ENCODE results near the gene AKAP7.

Gene AKAP7

DNA sequence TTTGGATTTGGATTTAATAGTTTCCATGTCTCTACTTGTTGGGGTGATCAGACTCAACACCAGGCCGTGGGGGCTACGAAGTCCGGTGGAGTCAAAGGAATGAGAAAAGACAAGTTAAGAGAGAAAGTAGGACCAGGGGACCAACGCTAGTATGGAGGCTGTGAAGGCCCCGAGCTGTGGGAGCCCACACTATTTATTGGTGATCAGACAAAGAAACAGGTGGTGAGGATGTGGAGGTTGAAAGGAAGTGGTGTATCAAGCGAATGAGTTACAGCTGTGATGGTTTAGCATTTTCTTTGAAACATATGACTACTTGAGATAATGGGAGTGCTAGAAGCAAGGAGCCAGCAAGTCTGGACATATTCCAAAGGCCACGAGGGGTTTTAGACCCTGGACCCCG is 62.4 kb downstream of the AKAP7 start:
- TF ChIP-seq, protein P1, sequence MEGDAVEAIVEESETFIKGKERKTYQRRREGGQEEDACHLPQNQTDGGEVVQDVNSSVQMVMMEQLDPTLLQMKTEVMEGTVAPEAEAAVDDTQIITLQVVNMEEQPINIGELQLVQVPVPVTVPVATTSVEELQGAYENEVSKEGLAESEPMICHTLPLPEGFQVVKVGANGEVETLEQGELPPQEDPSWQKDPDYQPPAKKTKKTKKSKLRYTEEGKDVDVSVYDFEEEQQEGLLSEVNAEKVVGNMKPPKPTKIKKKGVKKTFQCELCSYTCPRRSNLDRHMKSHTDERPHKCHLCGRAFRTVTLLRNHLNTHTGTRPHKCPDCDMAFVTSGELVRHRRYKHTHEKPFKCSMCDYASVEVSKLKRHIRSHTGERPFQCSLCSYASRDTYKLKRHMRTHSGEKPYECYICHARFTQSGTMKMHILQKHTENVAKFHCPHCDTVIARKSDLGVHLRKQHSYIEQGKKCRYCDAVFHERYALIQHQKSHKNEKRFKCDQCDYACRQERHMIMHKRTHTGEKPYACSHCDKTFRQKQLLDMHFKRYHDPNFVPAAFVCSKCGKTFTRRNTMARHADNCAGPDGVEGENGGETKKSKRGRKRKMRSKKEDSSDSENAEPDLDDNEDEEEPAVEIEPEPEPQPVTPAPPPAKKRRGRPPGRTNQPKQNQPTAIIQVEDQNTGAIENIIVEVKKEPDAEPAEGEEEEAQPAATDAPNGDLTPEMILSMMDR (IDR thresholded peaks at IDR 0.05; ENCODE audit: low read depth, low read length) = no peak
- H3K36me3 ChIP-seq = no peaks in the 10 kb centered on the region
- DNase-seq = no peak

DNA sequence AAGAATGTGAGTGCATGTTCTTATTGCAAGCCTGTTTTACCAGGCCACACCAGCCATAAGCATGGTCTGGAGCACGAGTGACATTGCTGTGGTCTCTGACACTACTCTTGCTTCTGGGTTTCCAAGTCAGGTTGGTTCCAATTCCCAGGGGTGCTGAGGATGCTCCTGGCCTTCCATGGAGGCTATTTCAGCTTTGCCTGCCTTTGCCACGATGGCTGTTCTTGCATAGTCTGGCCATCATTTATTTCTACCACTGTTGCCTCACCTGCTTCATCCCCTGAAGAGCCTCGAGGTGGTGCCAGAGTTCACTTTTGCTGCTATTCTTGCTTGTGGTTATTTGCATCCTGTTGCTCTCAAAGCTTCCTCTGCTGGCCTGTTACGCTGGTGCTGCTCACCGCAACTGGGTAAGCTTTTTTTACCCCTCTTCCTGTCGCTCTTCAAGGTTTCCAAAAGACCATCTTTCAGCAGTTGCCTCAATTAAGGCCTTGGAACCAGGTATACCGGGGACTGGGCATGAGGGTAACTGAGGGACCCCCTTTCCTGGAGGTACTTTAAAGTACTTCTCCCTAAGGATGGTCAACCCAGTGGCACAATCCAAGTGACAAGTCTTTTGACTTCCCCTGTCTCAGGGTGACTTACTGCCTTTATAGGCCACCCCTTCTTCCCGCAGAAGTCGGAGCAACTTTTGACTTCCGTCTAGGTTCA is 64.5 kb downstream of the AKAP7 start:
- TF ChIP-seq, protein P1 (IDR thresholded peaks at IDR 0.05; ENCODE audit: low read depth, low read length) = peak; percentile 23; the same call in 1 of the 2 replicates
- H3K9me3 ChIP-seq = no peaks in the 10 kb centered on the region
- no peaks in the 10 kb centered on the region for H3K36me3 ChIP-seq
- no peak for DNase-seq
- no peaks in the 10 kb centered on the region for H3K4me1 ChIP-seq
- no peaks in the 10 kb centered on the region for H3K27me3 ChIP-seq
- no peak overlapping the region for H3K4me3 ChIP-seq (ENCODE audit: low read depth, low read length)

More for the DNA sequence above, 62.4 kb downstream of the AKAP7 start:
- Histone ChIP-seq H3K27me3 (no peaks in the 10 kb centered on the region), H3K4me1 (no peaks in the 10 kb centered on the region), H3K9me3 (no peaks in the 10 kb centered on the region), H3K4me3 (ENCODE audit: low read depth, low read length) (no peak overlapping the region)

DNA sequence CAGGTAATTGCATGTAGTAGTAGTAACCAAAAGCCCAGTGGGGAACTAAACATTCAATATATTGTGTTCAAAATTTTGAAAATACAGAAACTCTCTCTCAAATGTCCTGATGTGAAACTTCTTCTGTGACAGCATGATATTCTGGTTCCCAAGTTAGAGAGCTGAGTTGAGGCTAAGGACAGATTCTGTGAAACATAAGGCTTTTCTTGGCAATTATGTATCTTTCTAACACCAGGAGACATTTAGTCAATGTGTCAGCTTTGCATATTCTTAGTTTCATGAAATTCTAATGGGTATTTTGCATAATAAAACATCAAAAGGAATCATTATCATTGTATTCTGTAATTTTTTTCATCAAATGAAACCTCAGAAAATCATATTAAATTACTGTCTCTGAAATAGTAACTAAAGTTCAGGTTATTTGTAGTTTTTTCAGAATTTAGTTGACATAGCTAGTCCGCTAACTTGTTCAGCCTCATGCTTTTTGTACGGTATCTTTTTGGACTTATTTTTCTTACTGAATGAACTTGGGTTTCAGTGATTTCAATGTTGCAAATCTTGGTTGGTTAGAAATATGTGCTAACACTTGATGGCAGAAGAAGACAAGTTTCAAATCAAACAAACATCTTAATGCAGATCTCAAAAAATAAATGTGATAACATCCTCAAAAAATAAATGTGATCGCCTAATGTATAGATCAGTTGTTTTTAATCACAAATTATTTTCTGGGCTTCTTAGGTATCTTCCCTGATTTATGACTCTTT is 70.4 kb downstream of the AKAP7 start:
- Histone ChIP-seq H3K4me3 (ENCODE audit: low read depth, low read length) (no peak overlapping the region), H3K4me1 (no peaks in the 10 kb centered on the region), H3K27me3 (no peaks in the 10 kb centered on the region), H3K9me3 (no peaks in the 10 kb centered on the region), H3K36me3 (no peaks in the 10 kb centered on the region)
- TF ChIP-seq, protein P1 (IDR thresholded peaks at IDR 0.05; ENCODE audit: low read depth, low read length) = no peak
- no peak for DNase-seq

DNA sequence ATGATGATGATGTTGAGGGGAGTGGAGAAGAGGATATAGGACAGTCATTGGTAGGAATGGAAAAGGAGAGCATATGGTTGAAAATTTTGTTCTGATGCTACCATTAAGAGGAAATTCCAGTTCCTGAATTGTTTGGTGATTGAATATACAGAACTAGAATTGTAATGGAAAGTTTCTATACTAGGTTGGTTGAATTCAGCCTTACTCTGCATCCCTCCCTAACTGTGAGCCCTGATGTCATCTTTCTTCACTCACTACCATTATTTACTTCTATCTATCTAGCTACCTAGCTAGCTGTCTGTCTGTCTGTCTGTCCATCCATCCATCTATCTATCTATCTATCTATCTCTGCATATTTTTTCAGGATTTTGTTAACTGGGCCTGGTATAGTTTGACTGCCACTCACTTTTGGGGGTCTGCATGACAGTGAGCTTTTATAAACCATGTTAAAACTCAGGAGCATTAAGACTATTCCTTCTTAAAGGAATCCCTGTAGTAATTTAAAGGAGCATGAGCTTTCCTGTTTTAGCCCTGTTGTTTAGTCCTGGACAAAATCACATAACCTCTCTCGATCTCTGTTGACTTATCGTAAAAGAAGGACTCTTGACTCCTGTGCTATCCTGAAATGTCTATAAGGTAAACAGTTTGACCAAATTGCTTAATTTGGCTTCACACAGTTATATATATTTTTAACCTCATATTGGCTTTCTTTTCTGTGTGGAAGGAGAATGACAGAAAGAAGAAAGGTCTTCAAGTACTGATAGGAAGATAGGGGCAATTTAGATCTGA is 71.4 kb downstream of the AKAP7 start:
- no peak for DNase-seq

DNA sequence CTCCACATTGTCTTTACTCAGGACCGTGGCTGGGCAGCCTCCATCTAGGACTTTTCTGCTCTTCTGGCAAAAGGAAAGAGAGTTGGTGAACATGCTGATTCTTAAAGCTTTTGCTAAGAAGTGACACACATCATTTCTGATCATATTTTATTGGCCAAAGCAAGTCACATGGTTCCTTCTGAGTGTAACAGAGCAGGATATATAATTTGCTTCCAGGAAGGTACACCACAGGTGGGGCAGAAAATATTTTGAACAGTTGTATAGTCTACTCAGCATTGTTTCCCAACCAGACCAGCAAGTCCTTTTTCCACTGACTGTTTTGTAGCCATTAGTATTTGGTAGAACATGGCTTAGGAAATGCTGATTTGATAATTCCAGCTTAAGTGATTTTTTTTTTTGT is 73.5 kb downstream of the AKAP7 start:
- H3K27me3 ChIP-seq = no peaks in the 10 kb centered on the region
- TF ChIP-seq, protein P1 (IDR thresholded peaks at IDR 0.05; ENCODE audit: low read depth, low read length) = no peak
- no peaks in the 10 kb centered on the region for H3K9me3 ChIP-seq
- DNase-seq = no peak
- H3K4me3 ChIP-seq (ENCODE audit: low read depth, low read length) = no peak overlapping the region
- H3K4me1 ChIP-seq = no peaks in the 10 kb centered on the region
- H3K36me3 ChIP-seq = no peaks in the 10 kb centered on the region

More for the DNA sequence above, 71.4 kb downstream of the AKAP7 start:
- Histone ChIP-seq H3K4me3 (ENCODE audit: low read depth, low read length) (no peak overlapping the region), H3K36me3 (no peaks in the 10 kb centered on the region), H3K9me3 (no peaks in the 10 kb centered on the region), H3K4me1 (no peaks in the 10 kb centered on the region), H3K27me3 (no peaks in the 10 kb centered on the region)
- TF ChIP-seq, protein P1 (IDR thresholded peaks at IDR 0.05; ENCODE audit: low read depth, low read length) = no peak

Measured in BE2C (cell line).